GM19023 (cell line): ENCODE measurements around the gene C10orf105.

ENCODE experiments used
- ATAC-seq: cut with Tn5 transposase; IDR thresholded peaks from one replicate; pipeline ENCODE4 v1.9.1; 2021; ENCODE audit warnings: mild to moderate bottlenecking, moderate library complexity; ENCODE audit not compliant: unreplicated experiment

C10orf105 gene

GRCh38 chr10:71718165-71718698 is 1.3 kb downstream of the C10orf105 start:
- ATAC-seq: no peak

DNA sequence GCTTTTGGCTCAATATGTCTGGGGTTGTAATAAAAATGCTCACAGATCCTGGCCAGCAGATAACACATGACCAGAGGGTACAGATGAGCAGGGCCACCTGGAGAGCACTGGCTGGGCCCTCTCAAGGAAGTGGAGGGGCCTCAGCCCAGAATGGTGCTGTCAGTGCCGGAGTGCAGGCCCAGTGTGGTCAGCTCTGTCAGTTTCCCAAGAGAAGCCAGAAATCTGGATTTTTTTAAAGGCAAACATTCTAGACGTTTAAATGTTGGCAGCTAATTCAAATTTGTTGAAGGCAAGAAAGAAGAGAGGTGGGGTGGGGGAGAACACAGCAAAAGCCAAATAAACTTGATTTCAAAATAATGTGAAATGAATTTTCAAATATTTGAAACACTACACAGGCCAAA is 2.0 kb downstream of the C10orf105 start:
- no peak for ATAC-seq

GRCh38 chr10:71717056-71717455 is 2.5 kb downstream of the C10orf105 start:
- no peak for ATAC-seq

GRCh38 chr10:71716426-71716825 is 3.2 kb downstream of the C10orf105 start:
- ATAC-seq: no peak

- no peak for ATAC-seq
Observed at GRCh38 chr10:71715860-71716259, 3.7 kb downstream of the C10orf105 start.

DNA sequence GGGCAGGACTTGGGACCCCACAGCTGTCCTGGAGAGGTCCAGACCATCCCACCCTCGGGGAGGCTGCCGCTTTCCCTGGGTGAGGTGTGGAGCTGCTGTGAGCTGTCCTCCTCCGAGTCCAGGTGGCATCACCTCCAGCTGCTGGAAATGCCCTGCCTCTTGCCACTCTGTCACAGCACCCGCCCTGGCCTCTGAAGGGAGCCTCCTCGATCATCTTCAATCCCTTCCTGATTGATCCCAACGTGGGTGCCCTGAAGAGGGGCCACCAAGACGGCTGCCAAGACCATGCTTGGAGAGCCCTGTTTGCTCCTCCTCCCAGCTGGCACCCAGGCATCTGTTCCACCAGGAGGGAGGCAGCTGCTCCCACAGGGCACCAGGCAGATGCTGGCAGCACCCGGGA is 4.6 kb downstream of the C10orf105 start:
- ATAC-seq: no peak

DNA sequence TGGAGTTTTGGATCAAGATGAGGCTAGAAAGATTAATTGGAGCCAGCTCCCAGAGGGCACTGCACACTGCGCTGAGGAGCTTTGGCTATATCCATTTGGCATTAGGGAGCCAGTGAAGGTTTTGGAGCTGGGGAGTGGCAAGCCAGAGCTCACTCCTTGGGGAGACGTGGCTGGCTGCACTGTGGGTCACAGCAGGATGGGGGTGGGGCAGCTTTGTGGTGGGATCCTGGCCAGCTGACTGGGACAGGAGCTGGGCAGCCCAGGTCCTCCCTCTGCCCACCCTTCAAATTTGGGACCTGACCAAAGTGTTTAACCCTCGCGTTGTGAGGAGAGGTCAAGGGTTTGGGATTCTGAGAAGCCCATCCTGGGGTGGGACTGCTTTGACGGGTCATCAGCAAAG is 5.0 kb downstream of the C10orf105 start:
- ATAC-seq: no peak

- no peak for ATAC-seq
Observed at GRCh38 chr10:71714031-71714410, 5.6 kb downstream of the C10orf105 start.

GRCh38 chr10:71713135-71714030 is 6.2 kb downstream of the C10orf105 start:
- ATAC-seq: no peak

DNA sequence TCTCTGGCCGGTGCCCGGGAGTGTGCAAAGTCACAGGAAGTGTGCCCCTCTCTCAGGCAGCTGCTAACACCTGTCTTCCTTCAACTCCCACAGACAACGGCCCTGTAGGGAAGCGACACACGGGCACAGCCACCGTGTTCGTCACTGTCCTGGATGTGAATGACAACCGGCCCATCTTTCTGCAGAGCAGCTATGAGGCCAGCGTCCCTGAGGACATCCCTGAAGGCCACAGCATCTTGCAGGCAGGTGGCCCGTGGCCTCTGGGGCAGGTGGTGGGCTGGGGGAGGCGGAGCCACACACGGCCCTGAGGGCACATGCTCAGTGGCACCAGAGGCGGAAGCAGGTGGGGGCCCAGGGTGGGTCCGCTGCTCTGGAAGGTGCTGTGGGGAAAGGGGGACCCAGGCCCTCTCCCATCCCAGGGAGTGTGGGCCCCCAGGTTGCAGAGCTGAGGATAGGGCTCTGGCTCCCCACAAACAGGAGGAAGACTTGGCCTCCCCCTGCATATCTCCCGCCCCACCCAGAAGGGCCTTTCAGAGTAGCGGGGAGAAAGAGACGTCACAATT is 6.9 kb downstream of the C10orf105 start:
- ATAC-seq: no peak

DNA sequence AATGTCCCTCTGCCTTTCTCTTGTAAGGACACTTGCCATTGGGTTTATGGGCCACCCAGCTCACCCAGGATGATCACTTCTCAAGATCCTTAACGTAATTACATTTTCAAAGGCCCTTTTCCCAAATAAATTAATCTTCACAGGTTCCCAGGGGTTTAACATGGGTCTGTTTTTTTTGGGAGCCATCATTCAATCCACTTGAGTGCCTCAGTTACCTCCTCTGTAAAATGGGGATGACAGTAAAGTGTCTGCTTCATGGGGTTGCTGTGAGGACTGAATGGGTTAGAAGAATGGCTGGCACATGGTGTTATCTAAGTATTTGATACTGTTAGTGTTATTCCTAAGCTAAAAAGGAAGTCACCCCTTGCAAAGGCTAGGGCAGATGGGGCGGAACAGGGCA is 7.4 kb downstream of the C10orf105 start:
- no peak for ATAC-seq

GRCh38 chr10:71711052-71711623 is 8.4 kb downstream of the C10orf105 start:
- no peak for ATAC-seq

GRCh38 chr10:71710519-71710918 is 9.1 kb downstream of the C10orf105 start:
- no peak for ATAC-seq

- ATAC-seq: no peak
Observed at GRCh38 chr10:71708897-71709882, 10.4 kb downstream of the C10orf105 start.

GRCh38 chr10:71708301-71708703 is 11.3 kb downstream of the C10orf105 start:
- ATAC-seq: no peak

- ATAC-seq: no peak
Observed at GRCh38 chr10:71707240-71707789, 12.3 kb downstream of the C10orf105 start.

DNA sequence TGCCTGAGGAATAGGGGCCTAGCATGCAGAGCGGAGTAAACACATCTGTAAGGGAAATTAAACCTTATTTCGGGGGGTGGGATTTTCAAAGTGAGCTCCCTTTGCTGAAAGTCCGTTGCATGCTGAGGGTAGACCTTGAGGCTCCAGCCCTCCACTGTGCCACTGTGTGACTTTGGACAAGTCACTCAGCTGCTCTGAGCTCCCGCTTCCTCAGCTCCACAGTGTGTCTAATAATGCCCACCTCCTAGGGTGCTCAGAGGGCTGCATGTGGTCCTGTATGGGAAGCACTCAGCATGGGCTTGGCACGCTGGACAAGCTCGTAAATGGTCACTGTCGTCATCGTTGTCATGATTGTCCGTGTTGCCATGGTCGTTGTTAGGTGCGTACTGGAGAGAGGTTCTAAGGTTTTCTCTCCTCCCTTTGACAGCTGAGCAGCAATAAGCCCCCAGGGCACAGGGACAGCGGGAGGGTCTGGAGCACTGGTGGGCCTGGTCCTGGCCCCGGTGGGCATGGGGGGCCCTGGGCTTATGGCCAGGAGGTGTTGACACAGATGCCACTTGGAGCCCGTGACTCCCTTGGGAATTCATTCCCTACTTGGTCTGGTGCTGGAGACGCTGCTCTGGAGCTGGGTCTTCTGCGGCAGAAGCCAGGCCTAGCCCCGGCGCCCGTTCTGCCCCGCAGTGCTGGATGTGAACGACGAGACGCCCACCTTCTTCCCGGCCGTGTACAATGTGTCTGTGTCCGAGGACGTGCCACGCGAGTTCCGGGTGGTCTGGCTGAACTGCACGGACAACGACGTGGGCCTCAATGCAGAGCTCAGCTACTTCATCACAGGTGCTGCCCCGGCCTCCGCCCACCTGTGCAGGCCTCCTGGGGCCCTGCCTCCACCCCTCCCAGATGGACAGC is 13.1 kb downstream of the C10orf105 start:
- no peak for ATAC-seq

- no peak for ATAC-seq
Observed at GRCh38 chr10:71705582-71705981, 14.0 kb downstream of the C10orf105 start.

GRCh38 chr10:71704816-71705215 is 14.8 kb downstream of the C10orf105 start:
- no peak for ATAC-seq
